Mesendoderm (in vitro differentiated cells): ENCODE data around the gene NLRC5.

Source experiments
- DNase-seq: peaks from one replicate; pipeline ENCODE4 v3.0.0; 2013
- H2AK5ac ChIP-seq: 2 replicates; pipeline ENCODE4 v1.6.1; 2013; ENCODE audit warnings: low read length, inconsistent platforms
- H2BK120ac ChIP-seq: 2 replicates; pipeline ENCODE4 v1.6.1; 2013; ENCODE audit warnings: low read depth, mild to moderate bottlenecking, low read length, moderate library complexity, mixed read lengths
- H2BK15ac ChIP-seq: replicated peaks from 2 replicates; pipeline ENCODE4 v1.6.1; 2013; ENCODE audit warnings: low read depth, mild to moderate bottlenecking, moderate library complexity
- H2BK5ac ChIP-seq: 2 replicates; pipeline ENCODE4 v1.6.1; 2013; ENCODE audit warnings: low read length, inconsistent platforms
- H3K18ac ChIP-seq: 2 replicates; pipeline ENCODE4 v1.6.1; 2013; ENCODE audit warnings: mild to moderate bottlenecking, low read length, mixed read lengths
- H3K23ac ChIP-seq: one replicate; pipeline ENCODE4 v1.6.1; 2013; ENCODE audit warnings: low read length
- H3K27ac ChIP-seq: 2 replicates; pipeline ENCODE4 v1.5.1; 2013; ENCODE audit warnings: low read depth, mild to moderate bottlenecking, inconsistent platforms, low read length, moderate library complexity
- H3K27me3 ChIP-seq: 2 replicates; pipeline ENCODE4 v1.6.1; 2013; ENCODE audit warnings: low read length, control low read depth, mild to moderate bottlenecking, inconsistent platforms; ENCODE audit not compliant: insufficient read depth, poor library complexity
- H3K36me3 ChIP-seq: 2 replicates; pipeline ENCODE4 v1.6.1; 2013; ENCODE audit warnings: low read length, inconsistent platforms; ENCODE audit not compliant: control insufficient read depth, insufficient read depth
- H3K4ac ChIP-seq: one replicate; pipeline ENCODE4 v1.6.1; 2013; ENCODE audit warnings: low read depth, mild to moderate bottlenecking, low read length, moderate library complexity
- H3K4me1 ChIP-seq: 2 replicates; pipeline ENCODE4 v1.6.1; 2013; ENCODE audit warnings: low read depth, low read length, inconsistent platforms; ENCODE audit not compliant: control insufficient read depth
- H3K4me2 ChIP-seq: 2 replicates; pipeline ENCODE4 v1.6.1; 2013; ENCODE audit warnings: low read length
- H3K4me3 ChIP-seq: 2 replicates; pipeline ENCODE4 v1.5.1; 2013; ENCODE audit warnings: mild to moderate bottlenecking, low read length
- H3K56ac ChIP-seq: one replicate; pipeline ENCODE4 v1.6.1; 2013; ENCODE audit warnings: low read length
- H3K79me1 ChIP-seq: 2 replicates; pipeline ENCODE4 v1.6.1; 2013; ENCODE audit warnings: low read length, inconsistent platforms
- H3K79me2 ChIP-seq: 2 replicates; pipeline ENCODE4 v1.6.1; 2013; ENCODE audit warnings: mild to moderate bottlenecking, low read length; ENCODE audit not compliant: control insufficient read depth, insufficient read depth
- H3K9ac ChIP-seq: 2 replicates; pipeline ENCODE4 v1.6.1; 2013; ENCODE audit warnings: low read length, inconsistent platforms
- H4K5ac ChIP-seq: one replicate; pipeline ENCODE4 v1.6.1; 2013; ENCODE audit warnings: low read length
- H4K8ac ChIP-seq: one replicate; pipeline ENCODE4 v1.6.1; 2013; ENCODE audit warnings: low read depth, mild to moderate bottlenecking, control low read depth, low read length, moderate library complexity
- WGBS: extraction: QIAGEN DNeasy Blood & Tissue Kit; methylation state at CpG from one replicate; pipeline ENCODE4 v1.1.7; 2013; ENCODE audit warnings: low lambda C conversion rate, missing lambda C conversion rate; ENCODE audit not compliant: insufficient coverage; ENCODE audit errors: extremely low coverage; 5-methylcytosine and 5-hydroxymethylcytosine counted together

NLRC5 gene

DNA sequence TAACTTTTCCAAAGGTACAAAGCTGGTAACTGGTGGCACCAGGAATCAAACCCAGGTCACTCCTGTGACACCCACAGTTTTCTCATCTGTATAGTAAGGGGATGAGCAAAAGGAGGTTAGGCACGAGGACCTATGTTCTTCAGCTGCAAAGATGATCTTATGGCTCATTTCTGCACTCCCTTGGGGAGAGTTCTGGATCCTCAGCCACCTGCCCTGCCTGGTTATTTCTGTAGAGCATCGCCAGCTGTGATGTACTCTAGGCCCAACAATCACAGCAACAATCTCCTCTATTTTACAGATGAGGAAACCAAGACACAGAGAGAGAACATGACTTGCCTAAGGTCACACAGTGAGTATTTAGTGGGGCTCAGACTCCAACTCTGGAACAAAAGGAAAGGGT is 97.6 kb downstream of the NLRC5 start:
- no peak overlapping the region for H2AK5ac ChIP-seq
- H4K5ac ChIP-seq = no peak overlapping the region
- H3K27ac ChIP-seq = no peak overlapping the region
- H2BK5ac ChIP-seq = no peak overlapping the region
- H2BK120ac ChIP-seq = no peak overlapping the region
- no peaks in the 10 kb centered on the region for H3K36me3 ChIP-seq
- H3K4me2 ChIP-seq = no peak overlapping the region
- no peak overlapping the region for H4K8ac ChIP-seq
- H2BK15ac ChIP-seq = no peak overlapping the region
- no peaks in the 10 kb centered on the region for H3K79me1 ChIP-seq
- H3K18ac ChIP-seq = no peak overlapping the region
- no peak overlapping the region for H3K4me3 ChIP-seq
- WGBS = no CpG with 5 or more reads among the region's 2 CpGs
- no peak for DNase-seq
- H3K23ac ChIP-seq = no peak overlapping the region
- no peaks in the 10 kb centered on the region for H3K27me3 ChIP-seq
- no peaks in the 10 kb centered on the region for H3K4me1 ChIP-seq
- H3K9ac ChIP-seq = no peak overlapping the region
- H3K79me2 ChIP-seq = no peaks in the 10 kb centered on the region
- H3K4ac ChIP-seq = no peak overlapping the region
- no peak overlapping the region for H3K56ac ChIP-seq

DNA sequence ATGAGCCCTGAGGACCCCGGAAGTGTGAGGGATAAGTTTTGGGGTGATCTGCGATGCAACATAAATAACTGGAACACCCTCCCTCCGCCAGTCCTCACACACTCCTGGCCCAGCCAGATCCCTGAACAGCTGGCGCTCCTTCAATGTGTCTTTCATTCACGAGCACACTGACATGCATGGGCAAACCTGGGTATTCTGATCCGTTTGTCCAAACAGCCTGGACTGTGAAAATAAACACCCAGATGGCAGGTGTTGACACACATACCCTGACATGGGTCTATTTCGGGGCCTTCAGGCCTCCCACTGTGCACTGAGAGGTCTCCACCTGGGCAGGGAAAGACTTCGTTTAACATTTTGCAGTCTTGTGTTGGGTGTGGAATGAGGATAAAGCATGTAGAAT is 100.0 kb downstream of the NLRC5 start:
- H2AK5ac ChIP-seq = no peak overlapping the region
- H3K18ac ChIP-seq = no peak overlapping the region
- H2BK5ac ChIP-seq = no peak overlapping the region
- no peak overlapping the region for H3K4me3 ChIP-seq
- no peak overlapping the region for H4K8ac ChIP-seq
- H3K4ac ChIP-seq = no peak overlapping the region
- H2BK120ac ChIP-seq = no peak overlapping the region
- H3K27me3 ChIP-seq = no peaks in the 10 kb centered on the region
- H4K5ac ChIP-seq = no peak overlapping the region
- H3K79me1 ChIP-seq = no peaks in the 10 kb centered on the region
- H3K23ac ChIP-seq = no peak overlapping the region
- no peaks in the 10 kb centered on the region for H3K79me2 ChIP-seq
- H3K36me3 ChIP-seq = no peaks in the 10 kb centered on the region
- no peak for DNase-seq
- WGBS = no CpG with 5 or more reads among the region's 8 CpGs
- H3K9ac ChIP-seq = no peak overlapping the region
- H2BK15ac ChIP-seq = no peak overlapping the region
- no peak overlapping the region for H3K56ac ChIP-seq
- H3K4me1 ChIP-seq = no peaks in the 10 kb centered on the region
- no peak overlapping the region for H3K4me2 ChIP-seq
- H3K27ac ChIP-seq = no peak overlapping the region

DNA sequence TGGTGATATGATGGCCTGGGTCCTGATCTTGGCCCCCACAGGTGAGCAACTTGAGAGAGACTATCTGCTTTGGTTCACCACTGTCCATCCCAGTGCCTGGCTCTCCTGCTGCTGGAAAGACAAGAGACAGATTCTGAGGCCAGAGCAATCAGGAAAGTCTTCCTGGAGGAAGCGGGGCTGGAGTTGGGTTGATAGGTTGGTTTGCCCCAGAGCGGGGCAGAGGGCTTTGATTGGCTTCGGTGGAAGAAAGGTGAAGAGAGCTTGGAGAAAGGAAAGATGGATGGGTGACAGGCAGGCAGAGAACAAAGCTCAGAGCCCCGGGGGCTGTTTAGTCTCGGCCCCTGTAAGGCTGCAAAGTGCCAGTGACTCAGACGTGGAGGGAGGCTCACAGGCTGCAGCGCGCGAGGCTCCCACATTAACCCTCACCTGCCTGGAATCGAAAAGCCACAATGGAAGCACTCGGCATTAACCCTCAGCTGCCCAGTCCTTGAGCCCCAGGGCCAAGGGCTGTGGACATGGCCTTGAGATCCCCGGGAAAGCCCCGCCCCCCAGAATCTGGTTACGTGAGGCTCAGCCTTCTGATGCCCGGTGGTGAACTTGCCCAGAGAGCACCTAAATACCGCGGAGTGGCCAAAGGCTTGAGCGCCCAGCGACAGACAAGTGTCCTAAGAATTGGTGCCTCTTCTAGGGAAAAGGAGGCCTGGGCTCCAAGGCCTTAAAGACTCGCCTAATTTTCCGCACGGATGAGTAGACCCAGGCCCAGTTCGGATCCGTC is 102.0 kb downstream of the NLRC5 start:
- no peak overlapping the region for H4K8ac ChIP-seq
- no peak overlapping the region for H3K23ac ChIP-seq
- H3K79me1 ChIP-seq = no peaks in the 10 kb centered on the region
- DNase-seq = peak; percentile 90
- no peak overlapping the region for H3K4me3 ChIP-seq
- no peak overlapping the region for H2BK5ac ChIP-seq
- H3K9ac ChIP-seq = peak overlapping the region; percentile 86
- H3K79me2 ChIP-seq = no peaks in the 10 kb centered on the region
- no peaks in the 10 kb centered on the region for H3K36me3 ChIP-seq
- H3K4me2 ChIP-seq = peak overlapping the region; percentile 3
- H3K56ac ChIP-seq = peak overlapping the region; percentile 11
- H3K4me1 ChIP-seq = no peaks in the 10 kb centered on the region
- no peak overlapping the region for H2AK5ac ChIP-seq
- H3K27ac ChIP-seq = no peak overlapping the region
- no peak overlapping the region for H3K4ac ChIP-seq
- H4K5ac ChIP-seq = no peak overlapping the region
- H2BK120ac ChIP-seq = no peak overlapping the region
- H2BK15ac ChIP-seq = no peak overlapping the region
- peak overlapping the region; percentile 96 for H3K18ac ChIP-seq
- no CpG with 5 or more reads among the region's 24 CpGs for WGBS
- H3K27me3 ChIP-seq = no peaks in the 10 kb centered on the region

DNA sequence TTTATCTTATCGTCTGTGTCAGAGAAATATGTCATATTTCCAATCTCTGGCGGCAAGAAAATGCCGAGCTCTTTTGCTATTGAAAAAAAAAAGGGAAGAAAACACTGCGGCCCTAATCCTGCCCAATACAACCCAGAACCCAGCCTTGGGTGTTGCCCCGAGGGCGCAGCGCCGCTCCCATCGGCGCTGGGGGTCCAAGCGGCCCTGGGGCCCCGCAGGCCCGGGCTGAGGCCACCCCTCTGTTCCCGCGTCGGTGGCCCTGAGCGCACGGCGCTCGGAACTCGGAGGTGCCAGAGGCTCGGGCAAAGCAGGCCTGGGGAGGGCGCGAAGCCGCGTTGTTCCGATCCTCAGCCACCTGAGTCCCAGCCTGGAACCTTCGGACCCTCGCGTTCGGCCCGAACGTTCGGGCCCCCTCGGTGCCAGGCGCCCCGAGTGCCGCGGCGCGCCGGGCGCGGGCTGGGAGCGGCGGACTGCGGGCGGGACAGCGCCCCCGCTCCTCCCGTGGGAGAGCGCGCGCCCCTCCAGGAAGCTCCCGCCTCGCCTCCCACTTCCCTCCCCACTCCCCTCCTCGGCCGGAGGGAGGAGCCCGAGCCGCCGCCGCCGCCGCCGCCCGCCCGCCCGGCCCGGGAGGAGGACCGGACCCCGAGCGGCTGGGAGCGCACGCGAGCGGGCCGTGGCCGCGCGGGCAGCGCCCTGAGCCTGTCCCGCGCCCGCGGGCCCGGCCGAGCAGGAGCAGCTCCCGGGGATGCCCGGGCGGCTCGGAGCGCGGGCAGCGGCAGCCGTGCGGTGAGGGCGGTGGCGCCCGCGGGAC is 102.8 kb downstream of the NLRC5 start, which contains the start of gene CPNE2:
Gene CPNE2, plus strand, starts transcription at position 609 of the 811 bp plus-strand sequence. CDS start 18,160 bp downstream, outside the sequence.
- peak within 1 kb of the TSS; percentile 61 for H3K4me3 ChIP-seq
- H3K9ac ChIP-seq = peak within 1 kb of the TSS; percentile 86
- no peak within 1 kb of the TSS for H2AK5ac ChIP-seq
- H3K23ac ChIP-seq = no peak within 1 kb of the TSS
- no CpG with 5 or more reads among the region's 100 CpGs for WGBS
- H3K56ac ChIP-seq = peak within 1 kb of the TSS; percentile 94
- no peak within 1 kb of the TSS for H4K8ac ChIP-seq
- peak within 1 kb of the TSS; percentile 48 for H3K4me2 ChIP-seq
- no peaks in the 10 kb centered on the region for H3K36me3 ChIP-seq
- H3K18ac ChIP-seq = peak within 1 kb of the TSS; percentile 96
- no peaks in the 10 kb centered on the region for H3K4me1 ChIP-seq
- no peak within 1 kb of the TSS for H2BK5ac ChIP-seq
- peak within 1 kb of the TSS; percentile 75 for H2BK120ac ChIP-seq
- H2BK15ac ChIP-seq = peak within 1 kb of the TSS; percentile 48
- H3K79me1 ChIP-seq = no peaks in the 10 kb centered on the region
- no peaks in the 10 kb centered on the region for H3K79me2 ChIP-seq
- no peaks in the 10 kb centered on the region for H3K27me3 ChIP-seq
- DNase-seq = peak; percentile 45
- H3K27ac ChIP-seq = no peak within 1 kb of the TSS
- no peak within 1 kb of the TSS for H4K5ac ChIP-seq
- peak within 1 kb of the TSS; percentile 41 for H3K4ac ChIP-seq

DNA sequence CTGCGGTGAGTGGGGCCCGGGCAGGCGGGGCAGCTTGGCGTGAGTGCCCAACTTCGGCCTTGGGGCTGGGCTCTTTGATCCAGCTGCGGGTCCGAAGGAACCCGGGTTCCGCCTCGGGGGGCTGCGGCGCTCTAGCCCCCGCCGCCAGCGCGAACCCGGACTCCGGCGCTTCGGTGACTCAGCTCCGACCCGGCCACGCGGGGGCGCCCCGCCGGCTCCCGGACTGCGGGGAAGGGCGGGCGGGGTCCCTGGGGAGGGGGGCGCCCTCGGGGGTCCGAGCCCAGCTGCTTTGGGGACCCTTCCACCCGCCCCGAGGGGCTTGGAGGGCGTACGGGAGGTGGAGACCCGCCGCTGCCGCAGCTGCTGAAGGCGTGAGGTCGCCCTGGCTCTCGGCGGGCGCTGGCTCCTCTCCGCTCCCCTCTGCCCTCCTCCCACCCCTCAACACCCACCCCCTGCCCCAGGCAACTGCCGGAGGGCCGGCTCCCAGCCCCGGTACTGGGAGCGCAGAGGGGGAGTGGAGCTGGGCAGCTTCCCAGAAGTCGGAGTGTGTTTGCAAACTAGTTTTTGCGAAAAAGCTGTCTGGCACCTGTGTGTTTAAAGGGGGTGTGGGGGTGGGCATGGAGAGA is 103.5 kb downstream of the NLRC5 start:
- Histone ChIP-seq H3K56ac (peak overlapping the region; percentile 89), H3K4ac (peak overlapping the region; percentile 41), H2BK15ac (peak overlapping the region; percentile 48), H3K23ac (no peak overlapping the region), H2BK5ac (no peak overlapping the region), H3K4me3 (peak overlapping the region; percentile 61), H3K27me3 (no peaks in the 10 kb centered on the region), H3K4me1 (no peaks in the 10 kb centered on the region), H2AK5ac (no peak overlapping the region), H3K9ac (peak overlapping the region; percentile 75), H3K27ac (no peak overlapping the region), H3K4me2 (peak overlapping the region; percentile 48), H4K5ac (no peak overlapping the region), H3K18ac (peak overlapping the region; percentile 96), H3K79me1 (no peaks in the 10 kb centered on the region), H4K8ac (no peak overlapping the region), H3K79me2 (no peaks in the 10 kb centered on the region), H3K36me3 (no peaks in the 10 kb centered on the region), H2BK120ac (peak overlapping the region; percentile 75)
- no CpG with 5 or more reads among the region's 53 CpGs for WGBS
- DNase-seq = peak; percentile 56
